ENCODE data around the gene TIGD6. TPM values are rescaled to one million over a fixed set of nuclear protein-coding genes. Genes with fewer than 3 reads are reported as not detected.

TIGD6 gene
- total and polyA plus RNA-seq, 9 of the 15 experiments (the other 6 are each of a cell fraction or from before 2014, with no cell fraction given): 1.8 to 6.3 (median 3.9) TPM

- Histone ChIP-seq H3K27ac (ENCODE audit: extremely low read depth, low read depth, low read length) (peak overlapping the region; percentile 95), H3K9ac (ENCODE audit: insufficient read depth in 1 of 2, low read depth in 2 of 2, low read length in 2 of 2) (peak overlapping the region; percentile 93 to 95; a peak in 3 of 4 replicates), H3K4me3 (peak overlapping the region; percentile 84), H3K36me3 (ENCODE audit: control insufficient read depth, insufficient read depth, low read length) (peaks cover 27% of the 10 kb centered on the region), H4K20me1 (replicated peaks; ENCODE audit: control insufficient read depth, insufficient read depth, low read length) (0 out of 2 replicates have a peak, but pooled peaks cover 7% of the 10 kb centered on the region), H3K4me1 (replicated peaks in 1 of 2; ENCODE audit: control insufficient read depth in 2 of 2, insufficient read depth in 2 of 2, low read length in 2 of 2) (peaks cover 11 to 13% of the 10 kb centered on the region in 2 experiments; a peak in 4 of 5 replicates), H3K9me3 (replicated peaks; ENCODE audit: control insufficient read depth, insufficient read depth, low read depth, low read length) (no peaks in the 10 kb centered on the region), H3K27me3 (ENCODE audit: control insufficient read depth in 2 of 2, insufficient read depth in 2 of 2, low read length in 2 of 2) (no peaks in the 10 kb centered on the region), H2AFZ (ENCODE audit: low read depth, low read length) (peak overlapping the region; percentile 94), H3K79me2 (ENCODE audit: control insufficient read depth, insufficient read depth, low read length) (peaks cover 57% of the 10 kb centered on the region), H3K9me1 (ENCODE audit: control insufficient read depth, insufficient read depth, low read length) (no peaks in the 10 kb centered on the region), H3K4me2 (ENCODE audit: insufficient read depth, low read length) (peak overlapping the region; percentile 100)
- DNase-seq (ENCODE audit: extremely low read depth in 1 of 4, low spot score in 3 of 4): peak; percentile 19 to 67 (median 32)
- in situ Hi-C loops (cut with MboI): loop anchor here (5.0 kb wide), 1 partner anchor 362 kb away; no protein-coding TSS in a partner anchor
- peak; percentile 5; the same call in 2 of the 3 replicates for ATAC-seq
- intact Hi-C loops (cut with micrococcal nuclease): no loop called here
- TF ChIP-seq SMAD2 (IDR thresholded peaks at IDR 0.05; ENCODE audit: low read depth, low read length) (no peak), ETV1 (tag; conservative IDR thresholded peaks at IDR 0.05; ENCODE audit: low read depth) (peak; percentile 60), ZEB2 (IDR thresholded peaks at IDR 0.05) (peak; percentile 36; the same call in 1 of the 2 replicates), RCOR1 (IDR thresholded peaks at IDR 0.05; ENCODE audit: borderline replicate concordance in 1 of 2, low read depth in 2 of 2, low read length in 2 of 2) (0 out of 4 replicates have a peak, but pooled peaks of 1 of the 2 experiments have one; percentile 13), ZNF398 (CRISPR knock-in tag; IDR thresholded peaks at IDR 0.05) (no peak), CTBP1 (IDR thresholded peaks at IDR 0.05; ENCODE audit: borderline replicate concordance) (0 out of 2 replicates have a peak, but pooled peaks have one; percentile 17)
- POLR2A ChIA-PET: interaction anchor here (0.9 kb wide), 2 partner anchors 9 to 13 kb away, joined by 3 to 4 read pairs; no protein-coding TSS in a partner anchor
- BruUV-seq (replicated peaks): no TSS peak
- WGBS (ENCODE audit: insufficient coverage, low coverage, missing lambda C conversion rate): 8% methylated on average over 3 of the region's 3 CpGs
- CTCF ChIA-PET (ENCODE audit: low intra/inter-chr PET ratio): no interaction called here
- peak; percentile 69 for FAIRE-seq
Observed at GRCh38 chr5:149999359-149999758, 1.1 kb downstream of the TIGD6 start.
